NOMO-1 treated with DMSO at 0.1 percent for 48 hours (cell line): Measurements from ENCODE around the gene NCAPG.

Source experiments
- DNase-seq: peaks from one replicate; lab custom pipeline; 2025; ENCODE audit not compliant: unreplicated experiment; lab: John Stamatoyannopoulos, UW

The NCAPG gene

GRCh38 chr4:17810260-17811077 lies at the start of gene NCAPG, which contains the start of gene DCAF16:
NCAPG (plus strand) TSS chr4:17810979; CDS start chr4:17811078, 99 bp downstream.
DCAF16 (minus strand) TSS chr4:17810757; CDS start chr4:17804141, 6,616 bp downstream.
- peak; percentile 97 for DNase-seq

- no peak for DNase-seq
Observed at GRCh38 chr4:17761062-17761461, 49.7 kb upstream of the NCAPG start.

- no peak for DNase-seq
Observed at GRCh38 chr4:17762726-17763125, 48.1 kb upstream of the NCAPG start.

- DNase-seq = no peak
Observed at GRCh38 chr4:17763416-17763815, 47.4 kb upstream of the NCAPG start.

- no peak for DNase-seq
Observed at GRCh38 chr4:17763931-17764330, 46.8 kb upstream of the NCAPG start.

- DNase-seq = no peak
Observed at GRCh38 chr4:17765514-17766286, 45.1 kb upstream of the NCAPG start.

GRCh38 chr4:17766826-17767458 lies 43.8 kb upstream of the NCAPG start:
- DNase-seq = no peak

- no peak for DNase-seq
Observed at GRCh38 chr4:17769406-17770174, 41.2 kb upstream of the NCAPG start.

- no peak for DNase-seq
Observed at GRCh38 chr4:17770845-17771244, 39.9 kb upstream of the NCAPG start.

- no peak for DNase-seq
Observed at GRCh38 chr4:17771284-17771908, 39.4 kb upstream of the NCAPG start.

- DNase-seq = no peak
Observed at GRCh38 chr4:17773135-17773698, 37.6 kb upstream of the NCAPG start.

- no peak for DNase-seq
Observed at GRCh38 chr4:17778431-17778830, 32.3 kb upstream of the NCAPG start.

- no peak for DNase-seq
Observed at GRCh38 chr4:17780501-17781299, 30.1 kb upstream of the NCAPG start.

- no peak for DNase-seq
Observed at GRCh38 chr4:17781300-17782287, 29.2 kb upstream of the NCAPG start, which contains the start of gene FAM184B. FAM184B (minus strand) TSS chr4:17781621; CDS start chr4:17781299, 322 bp downstream.

- no peak for DNase-seq
Observed at GRCh38 chr4:17785858-17786257, 24.9 kb upstream of the NCAPG start.

GRCh38 chr4:17786567-17786966 lies 24.2 kb upstream of the NCAPG start:
- no peak for DNase-seq

GRCh38 chr4:17787315-17787714 lies 23.5 kb upstream of the NCAPG start:
- no peak for DNase-seq

- no peak for DNase-seq
Observed at GRCh38 chr4:17788956-17789355, 21.8 kb upstream of the NCAPG start.
